ENCODE results near the gene FBXO15.

Gene FBXO15

DNA sequence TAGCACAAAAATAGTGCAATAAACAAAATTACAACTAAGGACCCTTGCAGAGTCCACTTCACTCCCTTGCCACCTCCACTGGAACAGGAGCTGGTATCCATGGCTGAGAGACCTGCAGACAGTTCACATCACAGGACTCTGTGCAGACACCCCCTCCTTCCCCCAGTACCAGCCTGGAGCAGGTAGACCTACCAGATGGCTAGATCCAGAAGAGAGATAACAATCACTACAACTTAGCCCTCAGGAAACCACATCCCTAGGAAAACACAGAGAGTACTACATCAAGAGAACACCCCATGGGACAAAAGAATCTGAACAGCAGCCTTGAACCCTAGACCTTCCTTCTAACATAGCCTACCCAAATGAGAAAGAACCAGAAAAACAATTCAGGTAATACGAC is 49.8 kb downstream of the FBXO15 start:
- peak; percentile 46 for FAIRE-seq
- TF ChIP-seq, protein P1, sequence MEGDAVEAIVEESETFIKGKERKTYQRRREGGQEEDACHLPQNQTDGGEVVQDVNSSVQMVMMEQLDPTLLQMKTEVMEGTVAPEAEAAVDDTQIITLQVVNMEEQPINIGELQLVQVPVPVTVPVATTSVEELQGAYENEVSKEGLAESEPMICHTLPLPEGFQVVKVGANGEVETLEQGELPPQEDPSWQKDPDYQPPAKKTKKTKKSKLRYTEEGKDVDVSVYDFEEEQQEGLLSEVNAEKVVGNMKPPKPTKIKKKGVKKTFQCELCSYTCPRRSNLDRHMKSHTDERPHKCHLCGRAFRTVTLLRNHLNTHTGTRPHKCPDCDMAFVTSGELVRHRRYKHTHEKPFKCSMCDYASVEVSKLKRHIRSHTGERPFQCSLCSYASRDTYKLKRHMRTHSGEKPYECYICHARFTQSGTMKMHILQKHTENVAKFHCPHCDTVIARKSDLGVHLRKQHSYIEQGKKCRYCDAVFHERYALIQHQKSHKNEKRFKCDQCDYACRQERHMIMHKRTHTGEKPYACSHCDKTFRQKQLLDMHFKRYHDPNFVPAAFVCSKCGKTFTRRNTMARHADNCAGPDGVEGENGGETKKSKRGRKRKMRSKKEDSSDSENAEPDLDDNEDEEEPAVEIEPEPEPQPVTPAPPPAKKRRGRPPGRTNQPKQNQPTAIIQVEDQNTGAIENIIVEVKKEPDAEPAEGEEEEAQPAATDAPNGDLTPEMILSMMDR (IDR thresholded peaks at IDR 0.05; ENCODE audit: insufficient read depth, missing control alignments): no peak
- no peak for DNase-seq (ENCODE audit: insufficient read length, low spot score)

DNA sequence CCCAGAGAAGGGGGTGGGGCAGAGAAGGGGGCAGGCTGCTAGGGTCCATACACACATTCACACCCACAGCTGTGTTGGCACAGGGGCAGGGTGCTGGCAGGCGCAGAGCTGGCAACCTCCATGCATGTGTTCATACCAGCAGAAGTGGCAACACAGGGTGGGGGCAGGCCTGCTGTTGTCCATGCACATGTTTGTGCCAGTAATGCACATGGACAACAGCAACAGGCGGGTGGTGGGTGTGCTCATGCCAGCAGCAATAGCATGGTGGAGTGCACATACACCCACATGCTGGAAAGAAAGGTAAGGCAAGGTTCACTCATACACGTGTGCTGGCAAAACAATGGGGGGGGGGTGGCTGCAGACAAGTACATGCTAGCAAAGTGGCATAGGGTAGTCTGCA is 54.7 kb downstream of the FBXO15 start:
- TF ChIP-seq, protein P1 (IDR thresholded peaks at IDR 0.05; ENCODE audit: insufficient read depth, missing control alignments): no peak
- FAIRE-seq: no peak
- no peak for DNase-seq (ENCODE audit: insufficient read length, low spot score)

DNA sequence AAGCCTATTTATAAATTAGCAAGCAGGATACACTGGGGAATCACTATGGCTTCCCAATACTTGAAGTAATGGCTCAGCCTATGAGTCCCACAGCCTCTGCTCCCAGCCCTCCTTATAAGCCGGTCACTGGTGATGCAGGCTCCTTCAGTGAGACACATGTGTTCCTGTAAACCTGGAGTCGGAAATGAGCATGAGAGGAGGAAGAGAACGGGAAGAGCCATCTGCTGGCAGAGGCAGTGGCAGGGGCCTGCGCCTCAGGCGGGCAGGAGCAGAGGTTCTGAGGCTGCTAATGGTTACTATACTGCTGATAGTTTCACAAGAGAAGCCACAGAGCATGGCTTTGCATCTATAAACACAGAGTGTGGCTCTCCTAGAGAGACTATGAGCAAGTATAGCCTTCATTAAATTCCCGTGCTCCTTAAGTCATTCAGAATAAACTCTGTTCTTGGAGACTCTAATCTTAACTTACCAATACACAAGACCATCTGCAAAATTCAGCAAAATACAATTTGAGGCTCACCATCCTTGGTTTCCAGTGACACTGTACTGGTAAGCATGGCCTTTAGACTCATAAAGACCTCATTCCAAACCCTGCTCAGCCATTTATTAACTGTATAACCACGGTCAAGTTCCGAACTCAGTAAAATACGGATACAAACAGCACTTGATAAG is 63.3 kb downstream of the FBXO15 start:
- FAIRE-seq: peak; percentile 93
- no peak for DNase-seq (ENCODE audit: insufficient read length, low spot score)
- TF ChIP-seq, protein P1 (IDR thresholded peaks at IDR 0.05; ENCODE audit: insufficient read depth, missing control alignments): no peak

DNA sequence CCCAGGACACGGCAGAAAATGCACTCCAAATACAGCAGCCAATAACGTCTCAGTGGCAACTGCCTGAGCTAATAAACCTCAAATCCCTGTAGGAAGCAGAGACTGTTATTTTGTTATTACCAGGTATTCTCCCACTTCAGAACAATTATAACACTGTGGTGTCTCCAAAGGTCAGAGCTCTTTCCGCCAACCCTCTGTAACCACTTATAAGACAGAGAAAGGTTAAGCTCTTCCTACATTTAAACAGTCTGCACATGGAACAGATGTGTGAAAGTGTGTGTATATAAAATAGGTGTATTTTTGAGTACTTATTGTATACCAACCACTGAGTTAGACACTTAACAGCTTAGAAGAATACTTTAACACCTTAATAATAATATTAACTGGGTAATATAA is 64.1 kb downstream of the FBXO15 start:
- no peak for DNase-seq (ENCODE audit: insufficient read length, low spot score)
- TF ChIP-seq, protein P1 (IDR thresholded peaks at IDR 0.05; ENCODE audit: insufficient read depth, missing control alignments): no peak
- peak; percentile 56 for FAIRE-seq

DNA sequence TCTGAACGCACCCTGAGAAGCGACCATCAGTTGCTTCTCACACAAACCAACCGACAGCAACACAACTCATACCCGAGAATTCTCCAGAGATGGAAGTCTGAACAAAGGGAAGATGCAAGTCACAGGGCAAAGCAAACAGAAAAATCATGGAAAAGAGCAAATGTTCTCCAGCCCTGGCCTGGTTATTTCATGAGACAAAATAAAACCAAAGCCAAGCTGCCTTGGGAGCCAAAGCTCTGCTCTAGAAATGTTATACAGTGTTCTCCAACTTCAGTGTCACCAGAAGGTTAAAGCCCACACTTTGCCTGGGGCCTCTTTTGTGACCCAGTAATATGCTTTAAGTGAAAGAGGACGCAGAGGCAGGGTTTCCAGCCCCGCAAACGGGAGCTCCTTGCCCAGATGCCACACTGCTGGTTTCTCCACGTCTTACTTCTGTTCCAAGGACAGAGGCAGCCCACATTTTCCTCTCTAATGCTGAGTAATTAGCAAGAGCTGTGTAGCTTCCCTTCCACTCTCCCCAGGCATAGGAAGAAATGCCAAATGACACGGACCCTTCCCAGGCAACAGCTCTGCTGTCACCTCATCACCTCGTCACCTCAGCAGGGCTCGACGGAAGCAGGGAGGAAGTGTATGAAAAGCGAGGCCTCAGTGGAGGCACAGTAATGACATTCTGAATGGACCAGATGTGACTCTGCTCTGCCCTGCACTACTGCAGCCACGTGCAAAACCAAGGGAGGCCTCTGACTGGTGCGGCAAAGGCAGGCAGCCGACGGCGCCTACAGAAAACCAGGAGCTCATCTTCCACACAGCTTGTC is 64.7 kb downstream of the FBXO15 start:
- TF ChIP-seq, protein P1 (IDR thresholded peaks at IDR 0.05; ENCODE audit: insufficient read depth, missing control alignments): no peak
- FAIRE-seq (no peak), DNase-seq (ENCODE audit: insufficient read length, low spot score) (no peak)

DNA sequence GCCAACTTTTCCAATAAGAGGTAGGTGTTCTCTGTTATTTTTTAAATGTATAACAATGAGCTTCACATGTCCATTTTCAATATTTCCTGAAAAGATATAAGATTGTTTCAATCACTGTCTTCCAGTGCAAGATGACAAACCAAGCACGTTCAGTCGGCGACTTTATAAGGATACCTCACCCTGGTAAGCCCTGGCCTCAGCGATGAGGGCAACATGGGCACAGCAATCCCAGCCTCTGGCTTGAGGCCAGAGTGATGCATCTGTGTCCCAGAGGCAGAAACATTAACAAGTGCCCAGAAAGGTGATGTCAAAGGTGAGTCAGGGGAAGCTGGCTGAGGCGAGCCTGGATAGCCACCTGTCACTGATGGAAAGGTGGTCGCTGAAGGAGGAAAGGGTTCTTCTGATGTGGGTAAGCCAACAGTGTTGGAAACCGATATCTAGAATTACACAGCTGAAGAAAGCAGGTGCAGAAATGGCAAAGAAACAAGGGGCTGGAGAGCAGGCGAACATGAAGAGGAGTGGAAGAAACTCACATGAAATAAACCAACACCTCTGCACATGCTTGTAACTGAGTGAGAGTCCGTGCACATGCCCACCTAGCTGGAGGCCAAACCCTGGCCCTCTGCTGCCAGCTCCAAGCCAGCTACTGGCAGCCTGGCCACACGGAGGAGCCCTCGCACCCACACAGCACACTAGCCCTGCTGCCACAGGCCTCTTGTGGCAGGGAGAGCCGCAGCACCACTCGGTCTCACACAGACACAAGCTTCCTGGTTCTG is 65.5 kb downstream of the FBXO15 start:
- DNase-seq (ENCODE audit: insufficient read length, low spot score): no peak
- FAIRE-seq: peak; percentile 70
- TF ChIP-seq, protein P1 (IDR thresholded peaks at IDR 0.05; ENCODE audit: insufficient read depth, missing control alignments): no peak

Measured in D721Med (cell line).